Sigmoid colon (tissue), 4 donors: ENCODE data around the gene PTCD2.

Experiments
- CTCF ChIP-seq, 4 experiments: fragments of 450-650 bp in 3 of 4; fragments of 200-600 bp in 1 of 4; IDR thresholded peaks; one replicate each; pipeline ENCODE4 v1.5.1; 2016 to 2019; ENCODE audit warnings: antibody characterized with exemption in 4 of 4, mild to moderate bottlenecking in 3 of 4, moderate library complexity in 2 of 4
- EP300 ChIP-seq, 4 donors: sonication (generic); formaldehyde crosslinking; IDR thresholded peaks; one replicate each; pipeline ENCODE4 v1.6.1; 2017; ENCODE audit warnings: antibody characterized with exemption in 4 of 4
- POLR2A ChIP-seq, 2 donors: fragments of 450-650 bp; IDR thresholded peaks; one replicate each; pipeline ENCODE4 v1.6.1; 2016; ENCODE audit warnings: antibody characterized with exemption in 2 of 2, mild to moderate bottlenecking in 2 of 2, moderate library complexity in 2 of 2
- POLR2AphosphoS5 ChIP-seq, 4 donors: sonication (generic); formaldehyde crosslinking; IDR thresholded peaks; one replicate each; pipeline ENCODE4 v1.6.1; 2017; ENCODE audit warnings: antibody characterized with exemption in 4 of 4

- TF ChIP-seq CTCF (IDR thresholded peaks at IDR 0.05) (no peak), EP300 (IDR thresholded peaks at IDR 0.05) (no peak), POLR2A (IDR thresholded peaks at IDR 0.05) (no peak), POLR2AphosphoS5 (IDR thresholded peaks at IDR 0.05) (no peak)
Observed at GRCh38 chr5:72364171-72364570, 44.0 kb downstream of the PTCD2 start.
